ENCODE data around the gene SNN. TPM values are rescaled to one million over a fixed set of nuclear protein-coding genes. Genes with fewer than 3 reads are reported as not detected.

The SNN gene
- total RNA-seq, 6 experiments from 2014 or later = 3.5 to 7.9 (median 5.6) TPM

DNA sequence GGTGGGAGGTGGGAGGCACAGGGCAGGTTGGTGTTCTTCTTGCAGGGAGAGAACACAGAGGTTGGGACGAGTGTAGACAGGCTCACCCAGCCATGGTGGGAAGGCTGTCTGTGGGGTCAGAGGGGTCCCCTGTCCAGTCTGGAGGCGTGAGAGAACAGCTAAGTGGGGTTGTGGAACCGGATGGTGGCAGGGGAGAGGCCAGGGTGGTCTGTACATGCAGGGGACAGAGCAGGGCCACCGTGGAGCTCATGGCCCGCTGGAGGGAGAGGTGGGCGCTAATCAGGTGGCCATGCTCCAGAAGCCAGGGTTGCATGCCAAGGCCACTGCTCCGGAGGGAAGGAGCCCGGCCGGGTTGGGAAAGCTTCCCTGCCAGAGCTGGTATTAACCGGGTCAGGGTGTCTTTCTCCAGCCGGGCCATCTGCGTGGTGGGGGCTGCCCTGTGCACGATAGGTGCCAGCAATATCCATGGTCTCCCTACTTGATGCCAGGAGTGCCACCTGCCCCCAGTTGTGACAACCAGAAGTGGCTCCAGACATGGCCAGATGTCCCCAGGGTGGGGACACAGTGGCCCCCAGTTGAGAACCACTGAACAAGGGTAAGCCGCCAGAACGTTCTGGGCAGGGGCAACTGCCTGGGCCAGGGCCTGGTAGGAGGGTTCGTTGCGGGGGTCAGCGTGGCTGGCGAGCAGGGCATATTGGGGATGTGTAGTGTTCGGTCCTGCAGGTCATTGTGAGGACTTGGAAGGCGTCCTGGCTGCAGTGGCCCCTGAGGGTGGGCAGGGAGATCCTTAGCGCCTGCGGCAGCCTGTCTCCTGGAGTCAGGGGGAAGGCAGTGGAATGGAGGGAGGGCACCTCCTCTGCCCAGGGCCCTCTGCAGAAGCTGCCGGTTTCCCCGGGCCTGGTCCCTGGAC lies 5.1 kb downstream of the SNN start:
- TF ChIP-seq, protein P1, sequence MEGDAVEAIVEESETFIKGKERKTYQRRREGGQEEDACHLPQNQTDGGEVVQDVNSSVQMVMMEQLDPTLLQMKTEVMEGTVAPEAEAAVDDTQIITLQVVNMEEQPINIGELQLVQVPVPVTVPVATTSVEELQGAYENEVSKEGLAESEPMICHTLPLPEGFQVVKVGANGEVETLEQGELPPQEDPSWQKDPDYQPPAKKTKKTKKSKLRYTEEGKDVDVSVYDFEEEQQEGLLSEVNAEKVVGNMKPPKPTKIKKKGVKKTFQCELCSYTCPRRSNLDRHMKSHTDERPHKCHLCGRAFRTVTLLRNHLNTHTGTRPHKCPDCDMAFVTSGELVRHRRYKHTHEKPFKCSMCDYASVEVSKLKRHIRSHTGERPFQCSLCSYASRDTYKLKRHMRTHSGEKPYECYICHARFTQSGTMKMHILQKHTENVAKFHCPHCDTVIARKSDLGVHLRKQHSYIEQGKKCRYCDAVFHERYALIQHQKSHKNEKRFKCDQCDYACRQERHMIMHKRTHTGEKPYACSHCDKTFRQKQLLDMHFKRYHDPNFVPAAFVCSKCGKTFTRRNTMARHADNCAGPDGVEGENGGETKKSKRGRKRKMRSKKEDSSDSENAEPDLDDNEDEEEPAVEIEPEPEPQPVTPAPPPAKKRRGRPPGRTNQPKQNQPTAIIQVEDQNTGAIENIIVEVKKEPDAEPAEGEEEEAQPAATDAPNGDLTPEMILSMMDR (IDR thresholded peaks at IDR 0.05) = no peak
- no peak for TF ChIP-seq POLR2A (IDR thresholded peaks at IDR 0.05)
- intact Hi-C loops (cut with DNase I) = no loop called here
- Histone ChIP-seq H3K9me3 (no peaks in the 10 kb centered on the region), H3K27me3 (no peaks in the 10 kb centered on the region), H3K36me3 (peaks cover 0 to 17% (median under 1%) of the 10 kb centered on the region in 4 donors), H3K4me1 (peaks cover 0 to 20% (median 0%) of the 10 kb centered on the region in 4 donors), H3K4me3 (no peak overlapping the region), H3K27ac (no peak overlapping the region)
- no peak for ATAC-seq
- peak in 1 of 3 donors; percentile 43 for DNase-seq
- 29% methylated on average over 1 of the region's 25 CpGs for WGBS (ENCODE audit: insufficient coverage, low coverage, low lambda C conversion rate, missing lambda C conversion rate)

- TF ChIP-seq, protein P1 (IDR thresholded peaks at IDR 0.05) = no peak
- TF ChIP-seq POLR2A (IDR thresholded peaks at IDR 0.05) = no peak
- intact Hi-C loops (cut with DNase I) = no loop called here
- 94% methylated on average over 8 of the region's 25 CpGs for WGBS (ENCODE audit: insufficient coverage, low coverage, low lambda C conversion rate, missing lambda C conversion rate)
- H3K4me3 ChIP-seq = no peak overlapping the region
- ATAC-seq (no peak), DNase-seq (no peak)
- no peaks in the 10 kb centered on the region for H3K27me3 ChIP-seq
- peaks cover 0 to 25% (median 0%) of the 10 kb centered on the region in 4 donors for H3K4me1 ChIP-seq
- peak overlapping the region in 1 of 3 donors; percentile 64 for H3K27ac ChIP-seq
- H3K36me3 ChIP-seq = peaks cover 2 to 23% (median 6%) of the 10 kb centered on the region in 4 donors
- no peaks in the 10 kb centered on the region for H3K9me3 ChIP-seq
Observed at GRCh38 chr16:11674001-11674817, 6.0 kb downstream of the SNN start.

- Histone ChIP-seq H3K36me3 (peaks cover 5 to 31% (median 9%) of the 10 kb centered on the region in 4 donors), H3K4me1 (peaks cover 0 to 25% (median 0%) of the 10 kb centered on the region in 4 donors), H3K9me3 (no peaks in the 10 kb centered on the region), H3K27me3 (no peaks in the 10 kb centered on the region), H3K27ac (peak overlapping the region in 1 of 3 donors; percentile 64), H3K4me3 (no peak overlapping the region)
- DNase-seq (peak in 1 of 3 donors; percentile 41), ATAC-seq (no peak)
- 33% methylated on average over 6 of the region's 15 CpGs for WGBS (ENCODE audit: insufficient coverage, low coverage, low lambda C conversion rate, missing lambda C conversion rate)
- TF ChIP-seq, protein P1 (IDR thresholded peaks at IDR 0.05) = no peak
- no peak for TF ChIP-seq POLR2A (IDR thresholded peaks at IDR 0.05)
- intact Hi-C loops (cut with DNase I) = no loop called here
Observed at GRCh38 chr16:11674818-11675560, 6.7 kb downstream of the SNN start.
